ENCODE measurements around the gene BCAS4. TPM values are rescaled to one million over a fixed set of nuclear protein-coding genes. Genes with fewer than 3 reads are reported as not detected.
"Not testable (repeated sequence)": the region's sequence is repeated elsewhere in the genome, so short reads cannot be mapped to it uniquely, and the experiment has no call there.

BCAS4 gene
- total RNA-seq, 1 donor from 2014 or later, result 3.9 TPM

- ATAC-seq, result no peak
- Histone ChIP-seq H3K27ac (no peak overlapping the region), H3K9me3 (no peaks in the 10 kb centered on the region), H3K36me3 (no peaks in the 10 kb centered on the region), H3K4me3 (no peak overlapping the region), H3K27me3 (ENCODE audit: low read depth) (no peaks in the 10 kb centered on the region), H3K4me1 (no peaks in the 10 kb centered on the region)
- intact Hi-C loops (cut with DNase I), result no loop called here
- DNase-seq, result no peak
- TF ChIP-seq CTCF (IDR thresholded peaks at IDR 0.05), result no peak
These were observed 80.2 kb downstream of the BCAS4 start for GRCh38 chr20:50874758-50875665.

- no peak for TF ChIP-seq CTCF (IDR thresholded peaks at IDR 0.05)
- no peak for ATAC-seq
- Histone ChIP-seq H3K27me3 (ENCODE audit: low read depth) (no peaks in the 10 kb centered on the region), H3K27ac (no peak overlapping the region), H3K4me3 (no peak overlapping the region), H3K9me3 (no peaks in the 10 kb centered on the region), H3K4me1 (no peaks in the 10 kb centered on the region), H3K36me3 (no peaks in the 10 kb centered on the region)
- intact Hi-C loops (cut with DNase I), result no loop called here
- no peak for DNase-seq
These were observed 81.3 kb downstream of the BCAS4 start for GRCh38 chr20:50876063-50876685.

GRCh38 chr20:50876816-50877215 is 82.0 kb downstream of the BCAS4 start:
- ATAC-seq, result no peak
- no peaks in the 10 kb centered on the region for H3K27me3 ChIP-seq (ENCODE audit: low read depth)
- no peaks in the 10 kb centered on the region for H3K9me3 ChIP-seq
- no peak overlapping the region for H3K4me3 ChIP-seq
- H3K4me1 ChIP-seq, result no peaks in the 10 kb centered on the region
- no peak for TF ChIP-seq CTCF (IDR thresholded peaks at IDR 0.05)
- intact Hi-C loops (cut with DNase I), result no loop called here
- H3K36me3 ChIP-seq, result no peaks in the 10 kb centered on the region
- DNase-seq, result no peak
- H3K27ac ChIP-seq, result no peak overlapping the region

GRCh38 chr20:50877232-50877743 is 82.4 kb downstream of the BCAS4 start:
- intact Hi-C loops (cut with DNase I), result no loop called here
- Histone ChIP-seq H3K27me3 (ENCODE audit: low read depth) (no peaks in the 10 kb centered on the region), H3K27ac (no peak overlapping the region), H3K4me1 (no peaks in the 10 kb centered on the region), H3K36me3 (no peaks in the 10 kb centered on the region), H3K4me3 (no peak overlapping the region), H3K9me3 (no peaks in the 10 kb centered on the region)
- TF ChIP-seq CTCF (IDR thresholded peaks at IDR 0.05), result no peak
- no peak for ATAC-seq
- DNase-seq, result no peak

- H3K27ac ChIP-seq, result no peak overlapping the region
- no peaks in the 10 kb centered on the region for H3K9me3 ChIP-seq
- intact Hi-C loops (cut with DNase I), result no loop called here
- ATAC-seq, result no peak
- no peak for DNase-seq
- no peak for TF ChIP-seq CTCF (IDR thresholded peaks at IDR 0.05)
- H3K4me1 ChIP-seq, result no peaks in the 10 kb centered on the region
- no peak overlapping the region for H3K4me3 ChIP-seq
- no peaks in the 10 kb centered on the region for H3K27me3 ChIP-seq (ENCODE audit: low read depth)
- H3K36me3 ChIP-seq, result no peaks in the 10 kb centered on the region
These were observed 85.0 kb downstream of the BCAS4 start for GRCh38 chr20:50879649-50880550.

GRCh38 chr20:50881759-50882424 is 87.0 kb downstream of the BCAS4 start:
- H3K36me3 ChIP-seq; intact Hi-C loops (cut with DNase I); H3K4me1 ChIP-seq; ATAC-seq; H3K27me3 ChIP-seq (ENCODE audit: low read depth); H3K27ac ChIP-seq; H3K4me3 ChIP-seq; H3K9me3 ChIP-seq; DNase-seq: not testable (repeated sequence)

All from lower lobe of right lung (tissue), 2 donors.